GM12873 (cell line): ENCODE data around the gene BCL10.

ENCODE experiments used
- CTCF ChIP-seq: IDR thresholded peaks from 2 replicates; pipeline ENCODE4 v1.5.1; 2012; ENCODE audit warnings: low read depth, mild to moderate bottlenecking, moderate library complexity, low read length, control low read depth; ENCODE audit not compliant: insufficient read depth; ENCODE audit errors: missing control alignments

The BCL10 gene

GRCh38 chr1:85283475-85284199, 7.2 kb upstream of the BCL10 start:
- no peak for TF ChIP-seq CTCF

- peak; percentile 34 for TF ChIP-seq CTCF
Observed at GRCh38 chr1:85282424-85282823, 6.0 kb upstream of the BCL10 start.

- no peak for TF ChIP-seq CTCF
Observed at GRCh38 chr1:85280636-85281035, 4.2 kb upstream of the BCL10 start.

GRCh38 chr1:85279458-85280080, 3.1 kb upstream of the BCL10 start:
- TF ChIP-seq CTCF = no peak

- TF ChIP-seq CTCF = no peak
Observed at GRCh38 chr1:85278853-85279314, 2.5 kb upstream of the BCL10 start.

GRCh38 chr1:85277802-85278201, 1.4 kb upstream of the BCL10 start:
- TF ChIP-seq CTCF = no peak

- no peak for TF ChIP-seq CTCF
Observed at GRCh38 chr1:85276978-85277639, 677 bp upstream of the BCL10 start.
